Astrocyte of the hippocampus (primary cell): ENCODE measurements around the gene BFSP2.
A peak's percentile ranks its signal among the peaks of the same experiment; 100 is the strongest.

ENCODE experiments used
- DNase-seq: peaks from one replicate; pipeline ENCODE4 v3.0.0; 2011; ENCODE audit warnings: low read depth, low spot score

The BFSP2 gene, protein sequence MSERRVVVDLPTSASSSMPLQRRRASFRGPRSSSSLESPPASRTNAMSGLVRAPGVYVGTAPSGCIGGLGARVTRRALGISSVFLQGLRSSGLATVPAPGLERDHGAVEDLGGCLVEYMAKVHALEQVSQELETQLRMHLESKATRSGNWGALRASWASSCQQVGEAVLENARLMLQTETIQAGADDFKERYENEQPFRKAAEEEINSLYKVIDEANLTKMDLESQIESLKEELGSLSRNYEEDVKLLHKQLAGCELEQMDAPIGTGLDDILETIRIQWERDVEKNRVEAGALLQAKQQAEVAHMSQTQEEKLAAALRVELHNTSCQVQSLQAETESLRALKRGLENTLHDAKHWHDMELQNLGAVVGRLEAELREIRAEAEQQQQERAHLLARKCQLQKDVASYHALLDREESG

DNA sequence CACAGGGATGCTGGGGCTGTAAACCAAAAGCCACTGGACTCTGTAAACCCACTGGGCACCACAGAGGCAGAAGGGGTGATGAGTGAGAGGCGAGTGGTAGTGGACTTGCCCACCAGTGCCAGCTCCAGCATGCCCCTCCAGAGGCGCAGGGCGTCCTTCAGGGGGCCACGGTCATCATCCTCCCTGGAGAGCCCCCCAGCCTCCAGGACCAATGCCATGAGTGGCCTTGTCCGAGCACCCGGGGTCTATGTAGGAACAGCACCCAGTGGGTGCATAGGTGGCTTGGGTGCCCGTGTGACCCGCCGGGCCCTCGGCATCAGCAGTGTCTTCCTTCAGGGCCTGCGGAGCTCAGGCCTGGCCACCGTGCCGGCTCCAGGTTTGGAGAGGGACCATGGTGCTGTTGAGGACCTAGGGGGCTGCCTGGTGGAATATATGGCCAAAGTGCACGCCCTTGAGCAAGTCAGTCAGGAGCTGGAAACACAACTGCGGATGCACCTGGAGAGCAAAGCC, at the start of gene BFSP2:
Gene BFSP2 (plus strand): TSS at position 51 of the 510 bp plus-strand sequence. CDS start 28 bp downstream, at position 79.
- DNase-seq, result no peak

DNA sequence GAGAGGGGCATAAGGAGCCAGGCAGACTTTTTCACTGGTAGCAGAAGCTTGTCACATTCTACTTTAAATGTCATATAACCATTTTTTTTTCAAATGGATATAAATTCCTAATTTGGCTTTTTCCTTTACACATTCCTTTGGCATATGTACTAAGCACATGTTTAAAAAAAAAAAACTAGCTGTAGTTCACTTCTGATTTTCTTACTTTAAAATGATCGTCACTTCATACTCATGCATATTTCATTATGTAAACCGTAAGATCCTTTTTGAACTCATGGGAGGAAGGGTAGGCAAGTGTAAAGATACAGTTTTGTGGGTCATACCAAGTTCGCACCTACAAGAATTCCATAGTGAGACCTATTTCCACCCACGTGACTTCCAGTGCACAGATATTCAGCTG, 45.1 kb upstream of the BFSP2 start:
- no peak for DNase-seq

DNA sequence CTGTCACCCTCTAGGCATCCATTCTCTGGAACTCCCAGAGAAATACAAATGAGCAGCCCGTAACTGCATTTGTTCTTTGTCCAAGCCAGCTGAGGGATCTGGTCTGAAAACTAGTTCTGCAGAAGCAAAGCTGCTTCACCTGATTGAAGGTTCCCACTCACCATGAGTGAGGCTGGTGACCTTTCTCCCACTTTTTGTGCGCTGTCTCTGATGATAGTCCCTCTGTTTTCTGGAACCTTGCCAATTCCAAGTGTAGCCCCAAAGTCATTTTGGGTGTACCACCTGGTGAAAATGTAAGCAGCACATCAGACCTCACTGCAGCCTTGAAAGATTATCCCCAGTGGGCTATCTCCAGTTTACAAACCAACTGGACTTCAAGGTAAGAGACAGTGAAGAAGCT, 39.4 kb upstream of the BFSP2 start:
- DNase-seq, result no peak

DNA sequence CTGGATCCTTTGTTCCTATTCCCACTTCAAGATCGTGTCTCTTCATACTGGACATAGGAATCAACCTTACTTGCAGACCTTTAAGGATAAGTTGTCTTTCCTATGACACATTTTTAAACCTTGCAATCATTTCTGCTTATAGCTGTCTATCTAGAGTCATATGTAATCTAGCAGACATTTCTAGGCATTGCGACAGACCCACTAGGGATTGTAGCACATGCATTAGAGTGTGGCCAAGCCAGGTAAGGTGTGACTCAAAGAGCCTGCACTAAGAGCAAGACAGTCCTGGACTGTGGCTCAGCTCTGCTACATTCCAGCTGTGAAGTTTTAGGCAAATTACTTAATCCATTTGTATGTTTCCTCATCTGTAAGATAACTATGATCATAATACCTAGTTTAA, 38.8 kb upstream of the BFSP2 start:
- no peak for DNase-seq

DNA sequence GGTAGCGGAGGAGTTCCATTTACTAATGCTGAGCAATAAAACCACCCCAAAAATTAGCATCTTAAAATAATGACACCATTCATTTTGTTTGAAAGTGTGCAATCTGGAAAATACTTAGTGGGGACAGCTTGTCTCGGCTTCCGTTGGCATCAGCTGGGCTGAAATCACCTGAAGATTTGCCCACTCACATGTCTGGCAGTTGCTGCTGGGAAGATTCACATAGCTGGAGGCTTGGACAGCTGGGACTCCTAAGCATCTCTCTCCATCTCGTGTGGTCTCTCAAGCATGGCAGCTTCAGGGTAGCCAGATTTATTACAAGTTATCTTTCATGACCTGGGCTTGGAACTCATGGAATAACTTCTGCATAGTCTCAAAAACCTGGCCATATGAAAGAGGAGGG, 38.4 kb upstream of the BFSP2 start:
- no peak for DNase-seq

DNA sequence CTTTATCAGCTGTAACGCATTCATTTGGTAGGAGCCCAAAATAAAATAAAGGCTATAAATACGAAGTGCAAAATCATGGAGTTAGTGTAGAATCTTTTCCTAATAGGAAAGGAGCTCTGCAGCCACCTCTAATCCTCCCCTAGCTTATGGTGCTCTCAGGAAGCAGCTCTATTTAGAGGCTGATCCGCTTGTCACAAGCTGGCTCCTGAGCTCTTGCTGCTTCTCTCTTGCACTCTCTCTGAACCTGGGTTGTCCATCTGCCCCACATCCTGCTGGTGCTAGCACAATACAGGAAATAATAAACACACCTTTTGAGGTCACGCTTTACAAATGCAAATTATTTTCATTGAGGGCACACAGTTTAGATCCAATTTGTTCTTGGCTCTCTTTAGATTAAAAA, 37.3 kb upstream of the BFSP2 start:
- DNase-seq, result no peak

DNA sequence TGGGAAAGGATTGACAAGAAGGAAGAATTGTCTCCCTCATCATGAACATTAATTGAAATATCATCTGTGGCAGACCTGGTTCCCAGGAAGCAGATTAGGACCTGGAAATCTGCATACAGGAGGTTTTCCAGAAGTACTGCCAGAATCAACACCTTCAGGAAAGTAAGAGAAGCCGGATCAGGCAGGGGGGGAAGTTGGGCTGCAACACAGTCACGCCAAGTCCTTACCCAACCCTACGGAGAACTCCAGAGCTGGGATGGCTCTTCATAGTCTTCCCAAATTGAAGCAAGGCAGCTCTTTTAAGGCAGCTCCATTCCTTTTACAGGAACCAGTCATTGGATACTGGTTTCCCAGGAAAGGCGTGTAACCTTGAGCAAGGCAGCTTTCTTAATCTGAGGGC, 35.2 kb upstream of the BFSP2 start:
- DNase-seq, result no peak

DNA sequence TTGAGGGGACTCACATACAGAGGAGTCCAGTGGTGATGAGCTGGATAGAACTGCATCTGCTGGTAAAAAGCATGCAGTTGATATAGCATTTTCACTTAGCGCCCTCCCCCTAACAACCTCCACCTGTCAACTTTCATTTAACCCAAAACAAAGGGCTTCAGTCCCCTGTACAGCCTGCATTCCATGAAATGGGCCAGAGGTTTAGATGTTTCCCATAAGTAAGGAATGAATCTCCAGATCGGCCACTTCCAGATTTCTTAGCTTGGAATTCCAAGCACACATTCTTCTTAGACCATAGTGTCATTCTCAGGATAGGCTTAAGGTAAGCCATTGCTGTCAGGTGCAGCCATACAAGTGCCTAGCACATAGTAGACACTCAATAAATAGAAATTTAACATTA, 32.9 kb upstream of the BFSP2 start:
- no peak for DNase-seq

DNA sequence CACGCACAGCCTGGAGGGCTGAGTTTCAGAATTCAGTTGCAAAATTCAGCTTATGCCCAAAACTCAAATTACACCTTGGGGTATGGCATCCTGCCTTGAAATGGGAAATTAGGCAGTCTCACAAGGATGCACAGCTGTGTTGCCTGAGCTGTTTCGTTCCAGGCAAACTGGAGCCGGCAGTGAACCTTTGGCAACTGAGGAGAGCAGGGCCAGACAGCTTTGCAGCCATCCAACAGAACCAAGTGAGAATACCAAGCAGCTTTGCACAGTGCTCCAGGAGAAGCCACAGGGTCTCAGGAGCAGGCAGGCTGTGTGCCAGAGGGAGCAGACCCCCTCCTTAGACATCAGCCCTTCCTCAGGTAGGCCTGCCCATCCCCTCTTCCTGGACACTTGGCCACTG, 32.5 kb upstream of the BFSP2 start:
- DNase-seq, result no peak

DNA sequence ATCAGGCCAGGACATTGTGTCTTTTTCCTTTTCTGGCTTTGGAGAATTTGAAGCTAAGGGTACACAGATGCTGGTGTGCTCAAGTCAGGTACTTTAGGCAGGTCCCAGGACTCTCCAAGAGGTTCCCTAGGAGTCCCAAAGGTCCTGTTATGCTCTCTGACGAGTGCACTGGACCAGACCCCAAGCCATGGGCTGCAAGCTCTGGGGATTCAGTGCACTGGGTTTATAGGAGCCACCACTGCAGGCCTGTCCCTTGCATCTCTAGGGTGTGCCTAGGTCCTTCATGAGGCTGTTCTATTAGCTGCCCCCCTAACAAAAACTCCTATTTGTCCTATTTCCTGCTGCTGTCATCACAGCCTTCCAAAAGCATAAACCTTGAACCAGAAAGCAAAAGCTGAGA, 31.9 kb upstream of the BFSP2 start:
- DNase-seq, result no peak

DNA sequence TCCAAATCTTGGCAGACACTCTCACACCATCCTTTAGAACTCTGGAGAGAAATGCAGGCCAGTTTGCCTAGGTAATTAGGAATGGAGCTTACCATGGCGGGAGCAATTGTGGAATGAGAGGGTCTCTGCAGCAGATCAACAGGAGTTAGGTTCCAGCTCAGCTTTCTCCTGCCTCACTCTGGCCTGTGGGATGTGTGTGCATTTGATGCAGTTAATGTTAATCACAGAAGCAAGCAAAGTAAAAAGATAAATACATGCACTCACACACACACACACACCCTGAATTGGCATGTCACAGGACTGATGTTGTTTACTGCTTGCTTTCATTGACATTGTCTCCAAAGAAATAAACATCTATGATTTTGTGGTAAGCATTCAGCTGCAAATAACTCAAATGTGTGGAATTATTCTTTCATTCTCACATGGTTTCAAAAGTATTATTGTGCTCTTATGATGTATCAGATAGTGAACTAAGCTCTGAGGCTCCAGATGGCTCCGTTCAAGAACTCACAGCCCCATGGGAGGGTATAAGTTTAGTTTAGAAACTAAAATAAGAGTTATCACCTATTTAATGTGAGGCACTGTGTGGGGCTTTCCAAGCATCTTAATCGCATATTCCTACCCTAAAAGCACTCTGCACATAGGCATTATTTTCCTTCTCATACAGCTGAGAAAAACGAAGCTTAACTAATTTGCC, 31.3 kb upstream of the BFSP2 start:
- DNase-seq, result no peak

DNA sequence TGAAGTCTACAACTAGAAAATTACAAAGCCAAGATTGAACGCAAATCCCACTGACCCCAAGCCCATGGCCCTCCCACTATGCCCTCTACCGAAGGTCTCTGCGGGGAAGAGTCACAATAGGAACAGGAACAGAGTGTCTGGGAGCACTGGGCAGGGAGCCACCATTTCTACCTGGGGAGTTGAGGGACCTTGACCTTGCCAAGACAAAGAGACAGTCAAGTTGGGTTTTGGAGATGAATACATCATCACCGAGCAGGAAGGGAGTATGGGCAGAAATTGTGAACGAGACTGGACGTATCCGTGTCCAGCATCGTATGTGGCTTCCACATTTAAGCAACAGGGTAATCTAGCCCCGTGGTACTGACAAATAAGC, 30.8 kb upstream of the BFSP2 start:
- DNase-seq, result no peak

DNA sequence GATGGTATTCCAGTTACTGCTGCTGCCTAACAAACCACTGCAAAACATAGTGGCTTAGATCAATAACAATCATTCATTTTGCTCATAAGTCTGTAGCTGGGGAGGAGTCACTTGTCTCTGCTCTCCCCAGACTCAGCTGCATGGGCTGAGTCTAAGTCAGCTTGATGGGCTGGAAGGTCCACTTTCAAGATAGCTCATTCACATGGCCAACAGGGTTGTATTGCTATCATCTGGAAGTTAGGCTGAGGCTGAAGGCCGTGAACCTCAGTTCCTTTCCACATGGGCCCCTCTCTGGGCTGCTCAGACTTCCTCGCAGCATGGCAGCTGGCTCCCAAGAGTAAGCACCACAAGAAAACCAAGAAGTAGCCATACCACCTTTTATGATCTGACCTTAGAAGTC, 28.7 kb upstream of the BFSP2 start:
- no peak for DNase-seq

DNA sequence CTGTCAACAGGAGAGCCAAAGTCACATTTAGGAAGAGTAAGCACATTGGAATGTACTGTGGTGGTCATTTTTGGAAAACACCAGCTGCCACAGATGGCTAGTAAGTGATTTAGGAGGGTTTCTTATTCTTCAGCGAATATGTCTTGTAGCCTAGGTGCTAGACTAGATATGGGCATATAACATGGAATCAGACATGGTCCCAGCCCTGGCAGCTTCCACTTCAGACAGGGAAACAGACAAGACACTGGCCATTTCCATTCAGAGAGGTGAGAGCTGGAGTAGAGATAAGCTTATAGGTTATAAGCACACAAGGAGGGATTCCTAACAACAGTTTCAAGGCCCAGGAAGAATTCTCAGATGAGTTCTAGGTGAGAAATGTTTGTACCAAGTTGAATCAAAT, 28.2 kb upstream of the BFSP2 start:
- no peak for DNase-seq

DNA sequence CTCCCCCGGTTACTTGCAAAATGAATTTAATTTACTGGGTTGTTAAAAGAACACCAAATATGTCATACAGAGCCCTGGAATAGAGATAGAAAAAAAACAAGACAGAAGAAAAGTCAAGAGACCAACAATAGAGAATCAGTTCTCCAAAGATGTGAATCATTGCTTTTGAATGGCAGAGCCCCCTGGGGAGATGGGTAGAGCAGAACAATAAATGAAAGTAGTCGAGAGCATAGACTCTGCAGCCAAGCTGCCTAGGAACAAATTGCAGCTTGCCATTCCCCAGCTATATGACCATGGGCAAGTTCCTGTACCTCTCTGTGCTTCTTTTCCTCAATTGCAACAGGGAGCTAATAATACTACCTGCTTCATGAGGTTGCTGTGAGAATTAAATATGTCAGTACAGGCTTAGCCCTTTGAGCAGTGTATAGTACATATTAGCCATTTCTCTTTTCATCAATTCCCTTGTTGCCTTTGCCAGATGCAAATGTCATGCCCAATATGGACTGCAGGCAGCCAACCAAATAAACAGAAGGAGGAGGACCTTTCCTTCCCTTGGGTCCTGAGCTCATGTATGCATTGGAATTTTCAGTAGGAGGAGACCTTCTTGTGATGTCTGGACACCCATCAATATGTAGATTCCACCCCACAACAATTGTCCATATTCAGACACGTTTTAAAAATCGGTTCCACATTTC, 25.0 kb upstream of the BFSP2 start:
- DNase-seq, result peak; percentile 35

DNA sequence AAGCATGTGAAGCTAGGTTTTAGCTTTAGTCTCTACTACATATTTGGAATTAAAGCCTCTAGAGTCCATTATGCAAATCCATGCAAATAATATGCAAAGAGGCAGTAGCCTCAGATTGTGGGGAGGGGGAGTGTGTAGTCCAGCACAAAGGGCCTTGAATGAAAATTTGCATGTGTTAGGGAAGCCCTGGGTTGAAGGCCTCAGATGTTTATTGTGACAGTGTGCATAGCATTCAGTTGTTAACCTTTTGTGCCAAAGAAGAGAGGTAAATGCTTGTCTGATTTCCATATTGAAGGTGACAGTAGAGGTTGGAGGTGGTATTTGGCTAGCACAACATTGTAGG, 24.5 kb upstream of the BFSP2 start:
- DNase-seq, result no peak

DNA sequence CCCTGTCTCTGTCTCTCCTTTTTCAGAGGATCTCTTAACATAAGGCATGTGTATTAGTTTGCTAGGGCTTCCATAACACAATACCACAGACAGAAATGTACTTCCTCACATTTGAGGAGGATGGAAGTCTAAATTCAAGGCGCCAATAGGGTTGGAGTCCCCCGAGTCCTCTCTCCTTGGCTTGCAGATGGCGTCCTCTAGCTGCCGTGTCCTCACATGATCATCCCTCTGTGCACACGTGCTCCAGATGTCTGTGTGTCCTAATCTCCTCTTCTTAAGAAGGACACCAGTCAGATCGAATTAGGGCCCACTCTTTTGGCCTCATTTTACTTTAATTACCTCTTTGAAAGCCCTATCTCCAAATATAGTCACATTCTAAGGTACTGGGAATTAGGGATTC, 23.0 kb upstream of the BFSP2 start:
- no peak for DNase-seq

DNA sequence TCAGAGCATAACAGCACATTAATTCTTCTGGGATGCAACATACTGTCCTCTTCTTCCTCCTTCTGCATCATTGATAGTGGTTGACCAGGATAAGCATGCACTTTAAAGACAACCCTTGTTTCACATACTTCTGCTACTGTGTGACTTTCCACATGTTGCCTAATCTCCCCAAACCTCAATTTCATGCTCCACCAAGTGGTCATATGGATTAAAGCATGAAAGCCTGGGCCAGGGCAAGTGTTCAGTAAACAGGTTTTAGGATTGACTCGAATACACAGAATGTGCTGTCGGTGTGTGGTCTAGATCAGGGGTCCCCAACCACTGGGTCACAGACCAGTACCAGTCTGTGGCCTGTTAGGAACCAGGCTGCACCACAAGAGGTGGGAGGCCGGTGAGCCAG, 22.5 kb upstream of the BFSP2 start:
- peak; percentile 70 for DNase-seq

DNA sequence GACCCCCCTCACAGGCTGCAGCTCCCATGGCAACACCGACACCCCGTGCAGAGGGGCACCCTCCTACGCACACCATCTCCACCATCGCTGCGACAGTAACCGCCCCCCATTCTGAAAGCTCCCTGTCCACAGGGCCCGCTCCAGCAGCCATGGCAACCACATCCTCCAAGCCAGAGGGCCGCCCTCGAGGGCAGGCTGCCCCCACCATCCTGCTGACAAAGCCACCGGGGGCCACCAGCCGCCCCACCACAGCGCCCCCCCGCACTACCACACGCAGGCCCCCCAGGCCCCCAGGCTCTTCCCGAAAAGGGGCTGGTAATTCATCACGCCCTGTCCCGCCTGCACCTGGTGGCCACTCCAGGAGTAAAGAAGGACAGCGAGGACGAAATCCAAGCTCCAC, 19.9 kb upstream of the BFSP2 start:
- no peak for DNase-seq

DNA sequence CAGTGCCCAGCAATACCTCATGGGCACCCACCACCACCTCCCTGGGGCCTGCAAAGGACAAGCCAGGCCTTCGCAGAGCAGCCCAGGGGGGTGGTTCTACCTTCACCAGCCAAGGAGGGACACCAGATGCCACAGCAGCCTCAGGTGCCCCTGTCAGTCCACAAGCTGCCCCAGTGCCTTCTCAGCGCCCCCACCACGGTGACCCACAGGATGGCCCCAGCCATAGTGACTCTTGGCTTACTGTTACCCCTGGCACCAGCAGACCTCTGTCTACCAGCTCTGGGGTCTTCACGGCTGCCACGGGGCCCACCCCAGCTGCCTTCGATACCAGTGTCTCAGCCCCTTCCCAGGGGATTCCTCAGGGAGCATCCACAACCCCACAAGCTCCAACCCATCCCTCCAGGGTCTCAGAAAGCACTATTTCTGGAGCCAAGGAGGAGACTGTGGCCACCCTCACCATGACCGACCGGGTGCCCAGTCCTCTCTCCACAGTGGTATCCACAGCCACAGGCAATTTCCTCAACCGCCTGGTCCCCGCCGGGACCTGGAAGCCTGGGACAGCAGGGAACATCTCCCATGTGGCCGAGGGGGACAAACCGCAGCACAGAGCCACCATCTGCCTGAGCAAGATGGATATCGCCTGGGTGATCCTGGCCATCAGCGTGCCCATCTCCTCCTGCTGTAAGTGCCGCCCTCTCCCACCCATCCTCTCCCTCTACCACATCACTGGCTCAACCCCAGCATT, 19.2 kb upstream of the BFSP2 start:
- no peak for DNase-seq

DNA sequence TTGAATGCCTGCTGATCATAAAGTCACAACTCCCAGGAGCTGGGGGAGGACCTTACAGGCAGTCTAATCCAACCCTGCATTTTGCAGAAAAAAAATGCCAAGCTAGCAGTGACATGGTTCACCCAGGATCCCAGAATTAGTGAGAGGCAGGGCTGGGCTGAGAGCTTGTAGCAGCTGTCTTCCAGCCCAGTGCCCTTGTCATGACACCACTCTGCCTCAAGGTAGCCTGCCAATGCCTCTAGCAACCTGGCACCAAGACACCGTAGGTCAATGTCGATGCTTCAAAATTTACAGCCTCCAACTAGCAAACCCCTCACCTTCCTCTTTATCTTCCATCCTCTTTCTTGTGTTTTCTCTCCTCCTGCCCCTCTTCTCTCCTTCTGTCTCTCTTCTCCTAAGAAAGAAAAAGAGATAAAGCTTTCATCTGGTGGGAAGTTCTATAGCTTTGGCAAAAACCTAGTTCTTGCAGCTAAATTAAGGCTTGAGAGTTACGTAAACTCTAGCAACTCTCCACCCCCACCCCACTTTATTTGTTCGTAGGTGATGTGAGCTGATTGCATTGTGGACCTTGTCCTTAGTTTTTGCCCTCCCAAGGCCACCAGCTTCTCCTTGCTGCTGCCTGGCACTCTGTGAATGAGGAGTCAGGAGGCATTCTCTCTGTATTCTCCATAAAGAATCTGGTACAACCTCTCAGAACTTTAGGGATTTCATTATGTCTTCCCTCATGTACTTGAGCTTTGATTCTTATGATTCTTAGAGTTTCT, 18.3 kb upstream of the BFSP2 start:
- DNase-seq, result no peak
